Metanephros (tissue), 2 donors: Measurements from ENCODE around the gene ADAM10. TPM values are rescaled to one million over a fixed set of nuclear protein-coding genes. Genes with fewer than 3 reads are reported as not detected.

Experiments
- small RNA-seq: library from RNA; depleted of rRNA; stranded (forward); fragments of <200 nt; gene quantifications from one replicate; pipeline ENCODE3, GENCODE V24; 2014; ENCODE audit warnings: low replicate concordance
- total RNA-seq: library from RNA; depleted of rRNA; stranded (reverse); fragments of >200 nt; gene quantifications from one replicate; pipeline ENCODE4 v1.2.3, GENCODE V29; 2014

Gene ADAM10
- 165 TPM for total RNA-seq

GRCh38 chr15:58749532-58750337, at the start of gene ADAM10:
Gene ADAM10, minus strand, starts transcription at chr15:58749707. Its CDS starts 173 bp downstream, at chr15:58749534.

GRCh38 chr15:58770857-58771620, 21.5 kb upstream of the ADAM10 start, which contains the start of gene MINDY2:
Gene MINDY2, plus strand, starts transcription at chr15:58771302. Its CDS starts 94 bp downstream, at chr15:58771396.

Small RNAs within 50 kb of the gene (small RNA-seq; reads per million reads assigned to genes)
- gene AC091046.1 (not detected), gene RF00012 (not detected)

Other genes starting within 250 kb of the ADAM10 start
- gene MINDY2, start 21.6 kb upstream of the ADAM10 start, total RNA-seq, result 35.9 TPM
- 114 TPM for gene SLTM, start 184.0 kb upstream of the ADAM10 start, total RNA-seq
- gene RNF111, start 238.0 kb upstream of the ADAM10 start, total RNA-seq, result 39.3 TPM